GM21367 (cell line): ENCODE measurements around the gene MED7.
"Not testable (repeated sequence)": the region's sequence is repeated elsewhere in the genome, so short reads cannot be mapped to it uniquely, and the experiment has no call there.

ENCODE experiments used
- ATAC-seq: cut with Tn5 transposase; IDR thresholded peaks from one replicate; pipeline ENCODE4 v1.9.1; 2021; ENCODE audit not compliant: unreplicated experiment

Gene MED7, protein sequence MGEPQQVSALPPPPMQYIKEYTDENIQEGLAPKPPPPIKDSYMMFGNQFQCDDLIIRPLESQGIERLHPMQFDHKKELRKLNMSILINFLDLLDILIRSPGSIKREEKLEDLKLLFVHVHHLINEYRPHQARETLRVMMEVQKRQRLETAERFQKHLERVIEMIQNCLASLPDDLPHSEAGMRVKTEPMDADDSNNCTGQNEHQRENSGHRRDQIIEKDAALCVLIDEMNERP

DNA sequence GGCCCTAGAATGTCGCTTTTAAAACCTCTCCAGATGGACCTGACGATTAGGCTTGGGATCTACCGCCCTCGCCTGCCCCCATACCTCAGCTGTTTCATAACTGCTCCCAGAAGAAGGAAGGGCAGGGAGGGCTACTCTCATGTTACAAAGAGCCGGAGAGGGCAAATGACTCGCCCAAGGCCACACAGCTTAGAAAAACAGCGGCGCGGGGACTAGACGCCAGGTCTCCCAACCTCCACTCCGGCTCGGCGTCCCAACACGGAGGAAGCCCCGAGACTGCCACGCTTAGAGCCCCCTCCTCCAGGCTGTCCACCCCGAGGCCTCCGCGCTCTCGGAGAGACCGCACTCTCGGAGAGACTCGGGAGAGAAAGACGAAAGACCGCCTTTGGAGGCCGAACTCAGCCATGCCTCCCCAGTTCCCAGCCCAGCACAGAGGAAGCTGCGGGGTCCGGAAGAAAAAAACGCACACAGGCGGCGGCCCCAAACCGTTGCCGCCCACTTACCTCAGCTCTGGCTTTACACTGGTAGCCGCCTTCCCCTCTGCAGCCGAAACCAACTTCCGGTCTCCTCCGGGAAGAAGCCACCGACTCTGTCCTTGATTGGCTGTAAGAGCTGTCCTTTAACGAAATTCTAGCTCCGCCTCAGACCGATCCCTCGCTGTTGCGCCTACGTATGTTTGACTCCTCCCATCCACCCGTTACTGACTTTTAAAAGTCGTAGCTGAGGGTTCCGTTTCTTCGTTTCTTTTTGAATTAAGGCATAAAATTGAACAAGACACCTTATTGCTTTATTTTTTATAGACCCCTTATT, at the start of gene MED7:
Gene MED7 (minus strand): TSS at position 549 of the 810 bp plus-strand sequence. CDS start 3,434 bp downstream, outside the sequence.
- ATAC-seq, result peak; percentile 100

DNA sequence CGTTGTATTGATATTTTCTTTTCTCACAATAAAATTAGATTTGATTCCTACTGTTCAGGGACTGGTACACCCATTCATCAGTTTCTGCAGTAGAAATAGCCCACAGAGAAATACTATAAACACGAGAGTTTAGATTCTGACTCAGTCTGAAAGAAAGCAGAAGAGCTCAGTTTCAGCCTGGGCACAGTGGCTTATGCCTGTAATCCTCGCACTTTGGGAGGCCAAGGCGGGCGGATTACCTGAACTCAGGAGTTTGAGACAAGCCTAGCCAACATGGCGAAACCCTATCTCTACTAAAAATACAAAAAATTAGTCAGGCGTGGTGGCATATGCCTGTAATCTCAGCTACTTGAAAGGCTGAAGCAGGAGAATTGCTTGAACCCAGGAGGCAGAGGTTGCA, 46.6 kb upstream of the MED7 start:
- peak; percentile 67 for ATAC-seq

DNA sequence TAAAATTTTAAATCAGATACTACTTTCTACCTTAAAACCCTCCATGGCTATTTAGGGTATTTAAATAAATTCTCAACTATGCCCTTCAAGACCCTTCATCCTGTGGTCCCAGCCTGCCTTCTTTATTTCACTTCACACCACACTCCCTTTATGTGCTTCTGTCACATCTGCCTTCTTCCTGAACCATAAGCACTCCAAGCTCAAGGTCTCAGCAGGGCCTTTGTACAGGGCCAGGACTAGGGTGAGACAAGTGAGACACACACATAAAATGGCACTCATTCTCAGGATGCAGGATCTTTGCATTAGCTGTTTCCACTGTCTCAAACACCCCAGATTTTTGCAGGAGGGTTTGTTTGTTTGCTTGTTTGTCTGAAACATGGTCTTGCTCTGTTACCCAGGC, 45.6 kb upstream of the MED7 start:
- ATAC-seq, result no peak

DNA sequence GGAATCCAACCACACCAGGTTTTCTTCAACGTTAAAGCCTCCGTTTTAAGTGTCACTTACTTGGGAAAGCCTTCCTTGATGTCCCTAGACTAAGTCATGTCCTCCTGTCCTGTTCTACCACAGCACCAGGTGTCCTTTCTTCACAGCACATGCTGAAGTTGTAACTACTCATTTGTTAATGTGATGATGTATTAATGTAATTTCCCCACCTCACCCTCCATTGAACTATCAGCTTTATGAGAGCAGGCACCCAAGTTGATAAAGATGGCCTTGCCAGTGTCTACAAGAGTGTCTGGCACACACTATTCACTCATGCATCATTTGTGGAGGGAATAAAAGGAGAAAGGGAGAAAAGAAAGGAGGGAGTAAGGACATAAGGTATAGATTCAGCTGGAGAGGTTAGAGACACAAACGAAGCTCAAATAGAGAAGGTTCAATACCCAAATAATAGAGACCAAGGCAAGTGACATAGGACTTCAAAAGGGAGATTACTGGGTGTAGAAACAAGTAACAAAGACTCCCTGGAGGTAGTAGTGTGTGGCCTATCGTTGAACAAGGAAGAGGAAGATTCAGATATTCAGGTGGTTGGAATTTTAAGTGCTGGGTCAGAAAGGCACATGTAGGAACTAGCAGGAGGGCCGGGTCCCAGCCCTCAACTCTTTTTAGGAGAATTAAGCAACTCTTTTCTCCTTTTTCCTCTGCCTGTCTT, 44.5 kb upstream of the MED7 start:
- ATAC-seq, result no peak

DNA sequence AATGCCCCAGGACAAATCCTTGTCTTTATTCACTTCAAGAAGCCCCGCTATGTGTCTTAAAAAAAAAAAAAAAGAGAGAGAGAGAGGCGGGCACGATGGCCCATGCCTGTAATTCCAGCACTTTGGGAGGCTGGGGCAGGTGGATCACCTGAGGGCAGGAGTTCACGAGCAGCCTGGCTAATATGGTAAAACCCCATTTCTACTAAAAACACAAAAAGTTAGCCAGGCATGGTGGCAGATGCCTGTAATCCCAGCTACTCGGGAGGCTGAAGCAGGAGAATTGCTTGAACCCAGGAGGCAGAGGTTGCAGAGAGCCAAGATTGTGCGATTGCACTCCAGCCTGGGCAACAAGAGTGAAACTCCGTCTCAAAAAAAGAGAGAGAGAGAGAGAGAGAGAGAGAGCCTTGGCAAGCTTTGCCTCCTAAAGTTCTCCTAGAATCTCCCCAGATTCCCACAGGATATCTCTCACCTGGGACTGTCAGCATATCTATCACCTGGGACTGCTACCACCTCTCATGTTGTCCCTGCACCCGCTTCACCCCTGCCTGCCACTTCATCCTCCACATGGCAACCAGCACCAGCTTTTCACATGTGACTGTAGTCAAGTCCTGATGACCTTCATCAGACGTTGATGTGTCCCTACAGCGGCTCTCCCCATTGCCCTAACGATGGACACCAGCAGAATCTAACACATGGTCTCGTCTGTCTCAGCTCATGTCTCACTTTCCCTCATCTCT, 43.8 kb upstream of the MED7 start:
- ATAC-seq, result no peak

DNA sequence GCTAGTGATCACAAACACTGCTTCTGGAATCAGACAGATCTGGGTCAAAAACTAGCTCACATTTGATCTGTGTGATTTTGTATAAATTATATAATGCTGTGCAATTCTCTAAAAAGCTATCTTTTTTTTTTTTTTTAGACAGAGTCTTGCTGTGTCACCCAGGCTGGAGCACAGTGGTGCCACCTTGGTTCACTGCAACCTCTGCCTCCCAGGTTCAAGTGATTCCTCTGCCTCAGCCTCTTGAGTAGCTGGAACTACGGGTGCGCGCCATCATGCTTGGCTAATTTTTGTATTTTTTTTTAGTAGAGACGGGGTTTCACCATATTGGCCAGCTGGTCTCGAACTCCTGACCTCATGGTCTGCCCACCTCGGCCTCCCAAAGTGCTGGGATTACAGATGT, 42.5 kb upstream of the MED7 start:
- ATAC-seq, result not testable (repeated sequence)

DNA sequence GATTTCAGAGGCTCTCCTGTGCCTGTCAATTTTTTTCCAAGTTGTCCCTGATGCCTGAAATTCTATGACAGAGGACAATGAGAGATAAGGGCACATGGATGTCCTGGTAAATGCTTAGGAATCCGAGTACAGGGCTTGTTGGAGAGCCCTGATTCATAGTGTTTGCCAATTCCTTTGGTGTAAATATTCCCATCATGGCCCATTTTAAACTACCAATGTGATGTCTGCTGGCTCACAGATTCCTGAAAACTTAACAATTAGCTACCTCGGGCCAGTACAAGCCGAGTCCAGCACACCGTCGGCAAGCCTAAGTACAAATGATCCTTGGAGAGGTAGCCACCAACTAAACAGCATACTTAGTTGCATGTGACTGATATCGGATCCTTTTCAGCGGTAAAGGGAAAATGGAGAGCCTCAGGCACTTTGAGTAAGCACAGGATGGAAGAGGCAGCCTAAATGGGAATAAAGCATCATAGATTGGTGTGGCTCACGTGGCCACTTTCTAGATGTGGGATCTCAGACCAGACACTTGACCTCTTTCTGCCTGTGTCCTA, 41.5 kb upstream of the MED7 start:
- ATAC-seq, result no peak

DNA sequence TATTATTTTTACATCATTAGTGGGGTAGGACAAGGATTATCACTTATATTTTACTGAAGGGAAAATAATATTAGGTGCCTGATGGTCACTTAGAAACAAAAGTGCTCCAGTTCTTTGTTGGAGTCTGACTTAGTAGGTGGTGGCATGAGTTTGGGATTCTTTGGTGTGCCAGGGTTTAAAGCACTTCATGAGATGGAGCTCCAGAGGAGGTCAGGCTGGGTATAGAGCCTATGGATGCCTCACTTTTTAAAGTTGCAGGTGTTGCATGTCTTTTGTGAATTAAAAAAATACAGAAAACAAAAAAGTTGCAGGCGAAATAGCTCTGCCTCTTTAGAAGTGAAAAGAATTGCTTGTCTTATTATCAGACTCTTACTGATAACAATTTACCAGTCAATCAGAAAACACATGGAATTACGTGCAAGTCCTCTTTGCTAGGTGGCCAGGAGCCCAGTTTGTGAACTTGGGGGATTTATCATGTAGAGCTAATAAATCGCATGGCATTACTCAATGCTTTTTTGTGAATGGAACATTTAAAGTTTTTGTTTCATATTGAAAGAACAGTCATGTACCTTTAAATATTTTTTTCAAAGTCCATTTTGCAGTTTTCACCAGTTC, 39.6 kb upstream of the MED7 start:
- no peak for ATAC-seq

DNA sequence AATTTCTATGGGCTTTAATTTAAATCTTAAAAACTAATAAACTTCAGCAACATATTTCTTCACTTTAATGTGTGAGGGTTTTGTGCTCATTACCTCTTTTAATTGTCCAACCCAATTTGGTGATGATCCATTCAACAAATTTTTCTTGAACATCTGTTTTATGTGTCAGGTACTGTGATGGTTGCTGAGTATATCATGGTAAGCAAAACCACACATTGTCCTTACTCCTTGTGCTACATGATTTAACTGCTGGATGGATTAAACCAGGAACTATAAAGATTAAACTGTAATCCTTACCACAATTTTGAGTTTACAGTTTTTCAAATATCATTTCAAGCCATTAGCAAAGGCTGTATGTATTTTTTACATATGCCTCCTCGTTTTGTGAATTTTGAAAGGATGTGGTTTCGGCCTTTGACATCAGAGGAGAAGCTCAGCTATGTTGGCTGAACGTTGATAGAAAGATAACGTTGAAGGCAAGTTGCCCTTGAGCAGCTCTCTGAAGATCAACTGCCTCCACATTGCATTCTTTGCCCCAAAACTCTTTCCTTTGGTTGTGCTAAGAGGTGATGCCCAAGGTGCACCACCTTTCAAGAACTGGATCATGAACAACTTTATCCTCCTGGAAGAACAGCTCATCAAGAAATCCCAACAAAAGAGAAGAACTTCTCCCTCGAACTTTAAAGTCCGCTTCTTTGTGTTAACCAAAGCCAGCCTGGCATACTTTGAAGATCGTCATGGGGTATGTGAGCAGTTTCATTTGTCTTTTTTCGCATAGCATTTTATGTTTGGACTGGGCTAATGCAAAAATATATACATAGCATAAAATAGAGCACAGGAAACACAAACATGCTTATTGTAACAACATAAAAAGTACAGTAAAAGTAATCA, 38.0 kb upstream of the MED7 start, which contains the start of gene ITK:
Gene ITK (plus strand): TSS at position 467 of the 891 bp plus-strand sequence. CDS start 138 bp downstream, at position 605.
- ATAC-seq, result no peak

DNA sequence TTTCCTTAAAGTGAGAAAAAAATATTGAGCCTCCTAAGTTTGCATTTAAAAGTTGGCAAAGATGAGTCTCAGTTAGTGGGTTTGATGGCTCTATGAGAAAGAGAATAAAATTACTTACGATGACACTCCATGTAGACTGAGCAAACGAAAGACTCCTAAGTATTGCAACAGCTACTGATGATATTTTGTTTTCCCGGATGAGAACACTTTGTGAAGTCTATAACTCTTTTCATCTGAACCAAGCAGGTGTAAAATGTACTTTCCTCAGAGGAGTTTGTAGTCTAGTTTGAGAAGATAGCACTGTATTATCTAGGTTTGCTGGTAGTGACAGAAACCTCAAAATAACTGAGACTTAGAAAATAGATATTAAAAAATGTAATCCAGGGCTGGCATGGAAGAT, 36.3 kb upstream of the MED7 start:
- no peak for ATAC-seq

DNA sequence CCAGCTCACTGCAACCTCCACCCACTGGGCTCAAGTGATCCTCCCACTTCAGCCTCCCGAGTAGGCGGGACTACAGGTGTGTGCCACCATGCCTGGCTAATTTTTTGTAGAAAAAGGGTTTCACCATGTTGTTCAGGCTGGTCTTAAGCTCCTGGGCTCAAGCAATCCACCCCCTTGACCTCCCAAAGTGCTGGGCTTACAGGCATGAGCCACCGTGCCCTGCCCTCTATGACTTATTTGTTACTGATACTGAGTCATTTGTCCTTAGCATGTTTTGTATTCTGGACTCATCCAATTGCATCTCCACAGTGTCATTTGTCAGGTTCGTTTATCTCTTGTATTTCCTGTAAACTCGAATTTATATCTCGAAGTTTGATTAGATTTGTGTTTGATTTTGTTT, 35.3 kb upstream of the MED7 start:
- ATAC-seq, result no peak

DNA sequence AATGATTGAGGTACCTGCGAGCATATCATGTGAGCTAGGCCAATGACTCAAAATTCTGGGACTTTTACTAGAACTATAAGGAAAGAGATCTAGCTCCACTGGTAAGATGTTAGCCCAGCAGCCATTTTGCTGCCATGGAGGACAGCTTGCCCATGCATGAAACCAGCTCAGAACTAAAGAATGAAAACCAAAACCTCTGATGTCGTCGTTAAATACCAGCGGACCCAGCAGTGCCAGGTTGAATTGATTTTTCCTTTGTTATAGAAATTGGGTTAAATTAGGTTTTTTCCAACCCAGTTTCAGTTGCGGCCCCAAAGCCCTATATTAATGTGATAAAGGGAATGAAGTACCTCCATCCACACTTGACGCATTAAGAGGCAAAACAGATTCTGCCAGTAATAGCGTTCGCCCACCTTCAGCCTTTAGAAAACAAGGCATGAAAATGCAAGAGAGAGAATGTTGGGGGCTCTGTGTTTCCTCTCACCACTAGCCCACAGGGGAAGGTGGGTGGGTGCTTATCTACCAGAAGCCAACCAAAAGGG, 32.5 kb upstream of the MED7 start:
- ATAC-seq, result no peak

DNA sequence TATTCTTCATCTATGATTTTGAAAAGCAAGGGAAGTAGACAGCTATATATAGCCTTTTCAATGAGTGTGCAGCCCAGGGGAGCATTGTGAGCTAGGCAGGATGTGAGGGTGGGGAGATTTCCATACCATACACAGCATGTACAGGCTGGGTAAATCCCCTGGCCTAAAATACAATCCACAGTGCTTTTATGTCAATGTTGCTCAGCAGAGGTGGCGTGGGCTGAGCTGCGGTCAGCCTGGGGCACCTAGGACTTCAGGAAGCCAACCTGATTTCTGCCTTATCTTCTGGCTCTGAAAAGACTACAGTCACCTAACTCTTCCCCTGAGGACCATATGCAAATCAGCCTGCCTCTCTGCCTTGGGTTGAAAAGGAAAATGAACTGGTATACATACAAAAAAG, 29.7 kb upstream of the MED7 start:
- ATAC-seq, result peak; percentile 98

DNA sequence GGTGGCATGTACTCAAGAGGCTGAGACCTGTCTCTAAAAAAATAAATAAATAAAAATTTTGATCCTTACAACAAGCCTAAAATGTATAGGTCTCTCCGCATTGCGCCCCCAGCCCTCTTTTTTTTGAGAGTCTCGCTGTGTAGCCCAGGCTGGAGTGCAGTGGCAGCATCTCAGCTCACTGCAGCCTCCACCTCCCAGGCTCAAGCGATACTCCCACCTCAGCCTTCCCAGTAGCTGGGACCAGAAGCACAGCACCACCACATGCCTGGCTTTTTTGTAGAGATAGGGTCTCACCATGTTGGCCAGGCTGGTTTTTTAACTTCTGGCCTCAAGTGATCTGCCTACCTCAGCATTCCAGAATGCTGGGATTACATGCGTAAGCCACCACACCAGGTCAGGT, 25.6 kb upstream of the MED7 start:
- ATAC-seq, result no peak

DNA sequence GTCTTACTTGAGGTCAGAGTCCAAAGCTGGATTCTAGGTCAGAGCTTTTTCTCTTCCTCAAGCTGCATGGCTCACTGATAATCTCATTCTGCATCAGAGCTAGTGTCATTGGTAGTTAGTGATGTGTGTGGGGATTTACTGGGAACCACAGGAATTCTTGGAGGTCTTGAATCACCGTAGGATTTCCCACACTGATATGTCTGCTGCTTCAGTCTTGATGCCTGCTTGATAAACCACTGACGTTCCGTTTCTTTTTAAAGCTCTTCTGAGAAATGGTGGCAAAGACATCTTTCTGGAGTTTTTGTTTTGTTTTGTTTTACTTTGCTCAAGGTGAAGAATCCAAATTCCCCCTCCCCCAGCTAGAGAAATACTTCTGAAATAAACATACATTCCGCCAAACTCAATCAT, 24.6 kb upstream of the MED7 start:
- no peak for ATAC-seq

DNA sequence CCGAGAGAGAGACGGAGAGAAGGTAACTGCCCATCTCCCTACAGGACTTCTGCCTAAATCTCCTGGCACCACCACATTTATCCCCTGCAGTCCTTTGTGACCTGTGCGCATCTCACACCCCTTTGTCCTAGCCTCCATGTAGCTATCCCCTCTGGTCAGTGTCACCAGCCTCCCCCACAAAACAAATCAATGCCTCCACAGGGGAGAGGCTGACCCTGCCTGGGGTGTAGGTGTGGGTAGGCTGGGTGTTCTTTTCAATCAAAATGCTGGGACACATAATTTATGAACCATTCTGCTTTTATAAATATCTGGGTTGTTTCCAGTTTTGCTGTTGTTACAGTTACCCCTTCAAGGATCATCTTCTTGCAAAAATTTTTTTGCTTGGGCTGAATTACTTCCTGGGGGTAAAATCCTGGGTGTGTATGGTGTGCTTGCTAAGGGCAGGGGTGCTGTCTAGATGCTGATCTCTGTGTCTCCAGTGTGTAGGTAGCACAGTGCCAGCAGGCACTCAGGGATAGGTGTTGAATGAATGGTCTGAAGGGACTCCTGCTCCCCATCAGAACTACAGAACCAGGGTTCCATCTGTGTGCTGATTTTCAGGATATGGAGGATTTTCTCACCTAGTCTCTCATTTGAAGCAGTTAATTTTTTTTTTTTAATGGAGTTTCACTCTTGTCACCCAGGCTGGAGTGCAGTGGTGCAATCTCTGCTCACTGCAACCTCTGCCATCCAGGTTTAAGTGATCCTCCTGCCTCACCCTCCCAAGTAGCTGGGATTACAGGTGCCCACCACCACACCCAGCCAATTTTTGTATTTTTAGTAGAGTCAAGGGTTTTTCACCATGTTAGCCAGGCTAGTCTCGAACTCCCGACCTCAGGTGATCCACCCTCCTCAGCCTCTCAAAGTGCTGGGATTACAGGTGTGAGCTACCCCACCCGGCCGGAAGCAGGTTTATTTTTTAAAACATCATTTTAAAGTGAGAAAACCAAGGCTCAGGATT, 23.8 kb upstream of the MED7 start, which contains the start of gene GARIN3:
Gene GARIN3 (minus strand): TSS at position 51 of the 1,000 bp plus-strand sequence. CDS start 96 bp downstream, outside the sequence.
- no peak for ATAC-seq

DNA sequence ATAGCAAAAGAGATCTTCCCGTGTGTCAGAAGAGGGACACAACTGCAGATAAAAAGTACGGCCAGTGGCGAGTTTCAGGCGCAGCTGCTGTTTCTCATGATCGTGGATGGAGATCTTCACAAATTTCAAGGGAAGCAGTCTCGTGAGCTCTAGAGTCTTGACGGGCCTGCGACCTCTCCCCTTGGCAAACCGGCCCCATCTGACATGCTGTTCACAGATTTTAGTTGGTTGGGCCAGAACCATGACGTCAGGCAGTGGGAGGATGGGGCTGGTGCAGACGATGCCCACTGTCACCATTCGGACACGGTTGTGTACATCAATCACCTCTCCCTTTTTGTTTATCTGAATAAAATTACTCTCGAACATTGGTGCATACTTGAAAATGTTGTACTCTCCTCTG, 23.0 kb upstream of the MED7 start:
- ATAC-seq, result no peak

DNA sequence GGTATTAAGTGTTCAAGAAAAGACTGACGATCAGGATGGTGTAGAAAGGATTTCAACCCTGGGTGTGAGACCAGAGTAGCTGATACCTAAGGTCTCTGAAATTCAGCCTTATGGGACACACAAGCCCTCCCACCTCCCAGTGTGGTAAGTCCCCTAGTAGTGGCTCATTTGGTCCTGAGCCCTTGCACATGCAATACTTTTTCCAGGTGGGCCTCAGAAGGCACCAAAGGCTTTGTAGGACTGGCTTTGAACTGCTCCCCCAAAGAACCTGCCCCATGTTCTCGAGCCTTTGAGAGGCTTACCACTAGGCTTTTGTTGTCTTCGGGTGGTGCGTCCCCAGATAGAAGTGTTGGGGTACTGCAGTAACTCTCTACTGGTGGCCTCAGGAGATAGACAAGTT, 22.6 kb upstream of the MED7 start:
- no peak for ATAC-seq
